NCI-H2107 (cell line): ENCODE data around the gene PPIP5K1.
"Not testable (repeated sequence)": the region's sequence is repeated elsewhere in the genome, so short reads cannot be mapped to it uniquely, and the experiment has no call there.

Source experiments
- DNase-seq: peaks from one replicate; lab custom pipeline; 2025; lab: John Stamatoyannopoulos, UW

PPIP5K1 gene

DNA sequence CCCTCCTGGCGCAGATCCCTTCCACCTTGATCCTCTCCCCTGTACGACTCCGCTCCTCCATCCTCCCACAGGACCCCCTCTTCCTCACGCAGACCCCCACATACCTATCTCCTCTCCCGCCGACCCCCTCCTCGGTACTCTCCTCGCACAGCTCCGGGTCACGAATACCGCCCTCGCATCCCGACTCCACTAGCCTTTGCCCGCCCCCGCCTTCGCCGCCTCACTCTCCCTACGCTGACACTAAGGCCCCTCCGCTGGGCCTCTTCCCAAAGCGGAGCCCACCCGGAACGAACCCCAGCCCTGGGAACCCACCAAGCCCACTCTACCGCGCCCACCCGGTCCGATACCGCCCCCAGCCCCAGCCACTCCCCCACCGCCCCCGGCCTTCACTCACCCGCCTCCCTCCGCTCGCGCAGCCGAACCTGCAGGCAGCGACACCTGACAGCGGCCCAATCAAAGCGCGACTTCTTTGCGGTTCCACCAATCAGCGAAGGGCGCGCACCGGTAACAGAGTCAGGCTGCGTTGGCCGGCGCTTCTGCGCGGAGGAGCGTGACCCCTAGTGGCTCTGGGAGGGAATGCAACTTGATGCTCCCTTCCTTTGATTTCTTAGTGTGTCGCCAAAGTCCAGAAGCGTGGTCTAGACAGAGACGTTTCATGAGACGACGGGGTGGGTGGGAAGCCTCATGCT, at the start of gene PPIP5K1:
Gene PPIP5K1, minus strand, starts transcription at position 431 of the 689 bp plus-strand sequence. CDS start 5,704 bp downstream, outside the sequence.
- not testable (repeated sequence) for DNase-seq

DNA sequence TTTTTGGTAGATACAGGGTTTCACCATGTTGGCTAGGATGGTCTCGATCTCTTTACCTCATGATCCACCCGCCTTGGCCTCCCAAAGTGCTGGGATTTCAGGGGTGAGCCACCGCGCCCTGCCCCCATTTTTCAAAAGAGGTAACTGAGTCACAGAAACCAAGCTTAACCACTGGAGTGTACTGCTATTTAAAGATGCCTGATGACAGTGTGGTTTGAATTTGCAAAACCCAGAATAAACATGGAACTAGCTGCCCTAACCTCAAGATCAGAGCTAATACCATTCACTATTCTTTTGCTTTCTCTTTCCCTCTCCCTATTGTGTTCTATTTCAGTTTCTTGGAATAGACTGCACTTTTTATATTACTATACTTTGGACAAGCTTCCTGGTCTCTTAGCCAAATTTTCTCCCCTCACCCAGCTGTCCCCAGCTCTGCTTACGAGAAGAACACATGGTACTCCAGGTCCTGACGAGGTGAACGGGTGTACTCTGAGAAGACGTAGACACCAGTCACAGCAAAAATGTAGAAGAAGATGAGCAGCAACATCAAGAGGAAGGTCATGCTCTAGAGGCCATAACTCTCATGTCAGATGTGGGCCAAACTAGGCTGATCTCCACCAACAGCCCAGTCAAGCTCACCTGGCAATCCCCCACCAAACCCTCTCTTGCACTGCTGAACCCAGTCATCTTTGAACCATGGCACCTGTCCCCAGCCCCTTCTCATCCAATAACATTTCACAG, 48.6 kb upstream of the PPIP5K1 start:
- DNase-seq = not testable (repeated sequence)

DNA sequence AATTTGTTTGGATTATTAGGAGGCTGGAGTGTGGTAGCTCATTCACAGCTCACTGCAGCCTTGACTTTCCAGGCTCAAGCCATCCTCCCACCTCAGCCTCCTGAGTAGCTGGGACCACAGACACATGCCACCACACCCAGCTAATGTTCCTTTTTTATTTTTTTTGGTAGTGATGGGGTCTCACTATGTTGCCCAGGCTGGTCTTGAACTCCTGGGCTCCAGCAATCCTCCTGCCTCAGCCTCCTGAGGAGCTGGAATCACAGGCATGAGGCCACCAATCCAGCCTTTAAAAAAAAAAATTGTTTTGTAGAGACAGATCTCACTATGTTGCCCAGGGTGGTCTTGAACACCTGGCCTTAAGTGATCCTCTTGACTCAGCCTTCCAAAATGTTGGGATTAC, 36.9 kb upstream of the PPIP5K1 start:
- not testable (repeated sequence) for DNase-seq

GRCh38 chr15:43625106-43625505, 35.1 kb upstream of the PPIP5K1 start:
- no peak for DNase-seq

DNA sequence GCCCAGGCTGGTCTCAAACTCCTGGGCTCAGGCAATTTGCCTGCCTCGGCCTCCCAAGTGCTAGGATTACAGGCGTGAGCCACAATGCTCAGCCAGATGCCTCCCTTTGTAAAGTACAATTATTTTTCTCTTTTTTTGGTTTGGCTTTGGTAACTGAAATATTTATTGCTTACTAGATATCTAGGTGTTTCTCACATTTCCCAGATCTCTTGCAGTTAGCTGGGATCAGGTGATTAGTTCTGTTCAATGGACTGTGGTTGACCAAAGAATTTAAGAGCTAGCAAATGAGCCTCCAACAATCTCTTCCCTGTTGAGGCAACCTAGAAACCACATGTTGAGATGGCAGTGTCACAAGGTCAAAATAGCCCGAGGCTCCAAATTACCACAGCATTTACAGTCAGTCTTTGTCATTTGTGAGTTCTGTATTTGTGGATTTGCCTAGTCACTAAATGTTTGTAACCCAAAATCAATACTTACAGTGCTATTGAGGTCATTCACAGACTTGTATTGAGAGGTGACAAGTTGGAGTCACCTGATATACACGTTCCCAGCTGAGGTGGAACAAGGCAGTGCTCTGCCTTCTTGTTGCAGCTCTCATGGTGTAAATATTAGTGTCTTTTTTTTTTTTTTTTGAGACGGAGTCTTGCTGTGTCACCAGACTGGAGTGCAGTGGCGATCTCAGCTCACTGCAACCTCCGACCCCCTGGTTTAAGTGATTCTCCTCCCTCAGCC, 32.2 kb upstream of the PPIP5K1 start:
- DNase-seq = not testable (repeated sequence)

- not testable (repeated sequence) for DNase-seq
Measured at GRCh38 chr15:43618700-43619099, 28.7 kb upstream of the PPIP5K1 start, which contains the start of gene STRC. TSS of gene STRC (minus strand) at chr15:43618800. CDS start at chr15:43618722, 78 bp downstream.

DNA sequence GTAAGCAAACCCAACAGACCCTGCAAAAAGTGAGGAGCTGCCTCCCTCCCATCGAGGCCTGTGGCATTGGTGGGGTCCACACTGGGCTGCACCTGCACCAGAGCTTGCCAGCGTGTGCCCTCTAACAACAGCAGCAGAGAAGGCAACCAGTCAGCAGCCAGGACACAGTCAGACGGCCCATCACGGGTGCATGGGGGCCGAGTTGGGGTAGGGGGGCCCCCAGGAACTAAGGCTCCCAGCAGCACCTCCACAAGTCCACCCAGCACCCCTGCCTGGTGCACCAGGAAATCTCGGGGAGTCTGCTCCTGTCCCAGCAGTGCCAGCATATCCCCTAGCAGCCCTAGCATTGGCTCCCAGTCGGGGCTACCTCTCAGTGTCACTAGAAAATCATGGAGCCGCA, 27.7 kb upstream of the PPIP5K1 start:
- DNase-seq = not testable (repeated sequence)

DNA sequence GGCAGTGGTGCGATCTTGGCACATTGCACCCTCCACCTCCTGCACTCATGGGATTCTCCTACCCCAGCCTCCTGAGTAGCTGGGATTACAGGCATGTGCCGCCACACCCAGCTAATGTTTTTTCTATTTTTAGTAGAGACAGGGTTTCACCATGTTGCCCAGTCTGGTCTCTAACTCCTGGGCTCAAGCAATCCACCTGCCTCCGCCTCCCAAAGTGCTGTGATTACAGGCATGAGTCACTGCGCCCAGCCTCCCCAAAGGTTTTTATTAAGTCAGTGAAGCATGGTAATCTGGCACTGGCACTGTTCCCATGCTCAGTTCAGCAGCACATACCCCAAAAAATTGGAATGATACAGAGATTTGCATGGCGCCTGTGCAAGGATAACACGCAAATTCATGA, 12.2 kb upstream of the PPIP5K1 start:
- not testable (repeated sequence) for DNase-seq

- not testable (repeated sequence) for DNase-seq
Measured at GRCh38 chr15:43600200-43600599, 10.2 kb upstream of the PPIP5K1 start.

DNA sequence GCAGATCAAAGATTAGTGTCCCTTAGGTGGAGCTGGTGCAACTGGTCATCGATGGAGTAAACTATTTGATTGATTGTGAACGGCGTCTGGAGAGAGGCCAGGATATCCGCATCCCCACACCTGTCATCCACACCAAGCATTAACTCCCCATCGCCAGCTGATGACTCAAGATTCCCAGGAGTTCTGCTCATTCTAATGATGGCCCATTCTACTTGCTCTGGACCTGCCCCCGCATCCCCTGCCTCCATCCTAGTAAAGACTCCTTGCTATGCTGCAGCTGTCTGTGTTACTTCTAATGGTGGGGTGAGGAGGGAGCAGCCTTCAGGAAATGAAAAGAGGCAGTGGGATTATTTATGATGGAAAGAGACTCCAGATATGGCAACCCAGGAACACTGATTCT, 9.1 kb upstream of the PPIP5K1 start:
- DNase-seq = not testable (repeated sequence)

- not testable (repeated sequence) for DNase-seq
Measured at GRCh38 chr15:43593328-43594190, 3.6 kb upstream of the PPIP5K1 start, which contains the start of gene CKMT1B. TSS of gene CKMT1B (plus strand) at chr15:43594027. CDS start at chr15:43594219, 192 bp downstream.

- not testable (repeated sequence) for DNase-seq
Measured at GRCh38 chr15:43592841-43593240, 2.8 kb upstream of the PPIP5K1 start.

GRCh38 chr15:43574607-43575006, 15.4 kb downstream of the PPIP5K1 start:
- not testable (repeated sequence) for DNase-seq

- not testable (repeated sequence) for DNase-seq
Measured at GRCh38 chr15:43566615-43567014, 23.4 kb downstream of the PPIP5K1 start.

GRCh38 chr15:43563793-43564192, 26.2 kb downstream of the PPIP5K1 start:
- DNase-seq = not testable (repeated sequence)

GRCh38 chr15:43562753-43563152, 27.3 kb downstream of the PPIP5K1 start:
- DNase-seq = not testable (repeated sequence)

GRCh38 chr15:43552986-43553385, 37.0 kb downstream of the PPIP5K1 start:
- DNase-seq = no peak

GRCh38 chr15:43552256-43552655, 37.8 kb downstream of the PPIP5K1 start:
- DNase-seq = no peak

- DNase-seq = no peak
Measured at GRCh38 chr15:43550527-43551363, 39.3 kb downstream of the PPIP5K1 start.

DNA sequence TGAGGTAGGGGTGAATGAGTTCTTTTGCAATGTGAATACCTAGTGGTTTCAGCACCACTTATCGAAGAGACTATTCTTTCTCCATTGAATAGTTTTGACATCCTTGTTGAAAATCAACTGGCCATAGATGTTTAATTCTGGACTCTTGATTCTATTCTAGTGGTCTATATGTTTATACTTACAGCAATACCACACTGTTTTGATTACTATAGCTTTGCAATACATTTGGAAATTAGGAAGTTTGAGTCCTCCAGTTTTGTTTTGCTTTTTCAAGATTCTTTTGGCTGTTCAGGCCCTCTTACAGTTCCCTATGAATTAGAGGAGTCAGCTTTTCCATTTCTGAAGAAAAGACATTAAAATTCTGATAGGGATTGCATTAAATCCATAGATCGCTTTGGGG, 42.5 kb downstream of the PPIP5K1 start:
- no peak for DNase-seq
